ENCODE results near the gene TXNDC5. TPM values are rescaled to one million over a fixed set of nuclear protein-coding genes. Genes with fewer than 3 reads are reported as not detected.

The TXNDC5 gene
- total and polyA plus RNA-seq, 2 experiments from 2014 or later, result 42.9 to 210 TPM

DNA sequence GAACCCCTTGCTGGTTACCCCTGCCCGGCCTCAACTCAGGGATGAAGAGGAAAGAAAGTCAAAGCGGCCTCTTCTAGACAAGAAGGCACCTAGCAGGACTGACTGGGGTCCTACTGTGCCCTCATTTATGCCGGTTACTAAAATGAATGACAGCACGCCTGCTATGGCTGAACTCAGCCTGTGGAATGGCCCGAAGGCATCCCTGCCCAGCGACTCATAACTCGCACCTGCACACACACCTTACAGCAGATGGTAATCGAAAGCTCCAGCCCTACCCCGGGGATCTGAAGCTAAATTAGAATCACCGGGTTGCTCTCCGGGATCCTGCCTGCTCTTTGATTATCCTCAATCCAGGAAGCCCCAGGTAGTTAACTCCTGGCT lies 747 bp upstream of the TXNDC5 start:
- Mint-ChIP-seq H3K27ac (no peak overlapping the region), H3K4me3 (no peak overlapping the region), H3K27me3 (ENCODE audit: insufficient read depth, low read depth, poor library complexity) (no peaks in the 10 kb centered on the region), H3K36me3 (ENCODE audit: low read depth) (0 out of 3 replicates have a peak, but pooled peaks cover 3% of the 10 kb centered on the region), H3K4me1 (peaks cover 8% of the 10 kb centered on the region), H3K9me3 (no peaks in the 10 kb centered on the region)
- peaks cover 19% of the 10 kb centered on the region for H4K20me1 ChIP-seq (replicated peaks; ENCODE audit: insufficient read depth)
- ATAC-seq (peak; percentile 2; the same call in 1 of the 3 replicates), DNase-seq (ENCODE audit: low spot score) (peak; percentile 25)
- H3K4me2 ChIP-seq, result peak overlapping the region; percentile 91
- H3K27me3 ChIP-seq (ENCODE audit: insufficient read depth), result peaks cover 9% of the 10 kb centered on the region; the same call in 1 of the 2 replicates
- peaks cover 34% of the 10 kb centered on the region for H3K79me2 ChIP-seq (replicated peaks; ENCODE audit: insufficient read depth)
- H3K9me2 ChIP-seq (ENCODE audit: insufficient read depth), result no peaks in the 10 kb centered on the region
- H3K36me3 ChIP-seq (ENCODE audit: insufficient read depth), result no peaks in the 10 kb centered on the region
- peaks cover 14% of the 10 kb centered on the region; the same call in 1 of the 2 replicates for H3K4me1 ChIP-seq (ENCODE audit: insufficient read depth)
- H2AFZ ChIP-seq, result peak overlapping the region; percentile 99
- TF ChIP-seq JUNB (IDR thresholded peaks at IDR 0.05; ENCODE audit: unreplicated experiment) (no peak), EZH2 (IDR thresholded peaks at IDR 0.05; ENCODE audit: low read depth, unreplicated experiment) (no peak), NANOG (IDR thresholded peaks at IDR 0.05; ENCODE audit: borderline replicate concordance) (no peak), POLR2AphosphoS5 (IDR thresholded peaks at IDR 0.05; ENCODE audit: low read depth) (no peak), ZNF114 (CRISPR knock-in tag; IDR thresholded peaks at IDR 0.05) (no peak), ZNF331 (CRISPR knock-in tag; IDR thresholded peaks at IDR 0.05; ENCODE audit: low read depth) (no peak), EZH2phosphoT487 (IDR thresholded peaks at IDR 0.05; ENCODE audit: unreplicated experiment) (no peak), CREB1 (CRISPR knock-in tag; IDR thresholded peaks at IDR 0.05; ENCODE audit: low read depth) (no peak), STAT1 (IDR thresholded peaks at IDR 0.05; ENCODE audit: unreplicated experiment) (no peak)
- TF ChIP-seq, protein P1, sequence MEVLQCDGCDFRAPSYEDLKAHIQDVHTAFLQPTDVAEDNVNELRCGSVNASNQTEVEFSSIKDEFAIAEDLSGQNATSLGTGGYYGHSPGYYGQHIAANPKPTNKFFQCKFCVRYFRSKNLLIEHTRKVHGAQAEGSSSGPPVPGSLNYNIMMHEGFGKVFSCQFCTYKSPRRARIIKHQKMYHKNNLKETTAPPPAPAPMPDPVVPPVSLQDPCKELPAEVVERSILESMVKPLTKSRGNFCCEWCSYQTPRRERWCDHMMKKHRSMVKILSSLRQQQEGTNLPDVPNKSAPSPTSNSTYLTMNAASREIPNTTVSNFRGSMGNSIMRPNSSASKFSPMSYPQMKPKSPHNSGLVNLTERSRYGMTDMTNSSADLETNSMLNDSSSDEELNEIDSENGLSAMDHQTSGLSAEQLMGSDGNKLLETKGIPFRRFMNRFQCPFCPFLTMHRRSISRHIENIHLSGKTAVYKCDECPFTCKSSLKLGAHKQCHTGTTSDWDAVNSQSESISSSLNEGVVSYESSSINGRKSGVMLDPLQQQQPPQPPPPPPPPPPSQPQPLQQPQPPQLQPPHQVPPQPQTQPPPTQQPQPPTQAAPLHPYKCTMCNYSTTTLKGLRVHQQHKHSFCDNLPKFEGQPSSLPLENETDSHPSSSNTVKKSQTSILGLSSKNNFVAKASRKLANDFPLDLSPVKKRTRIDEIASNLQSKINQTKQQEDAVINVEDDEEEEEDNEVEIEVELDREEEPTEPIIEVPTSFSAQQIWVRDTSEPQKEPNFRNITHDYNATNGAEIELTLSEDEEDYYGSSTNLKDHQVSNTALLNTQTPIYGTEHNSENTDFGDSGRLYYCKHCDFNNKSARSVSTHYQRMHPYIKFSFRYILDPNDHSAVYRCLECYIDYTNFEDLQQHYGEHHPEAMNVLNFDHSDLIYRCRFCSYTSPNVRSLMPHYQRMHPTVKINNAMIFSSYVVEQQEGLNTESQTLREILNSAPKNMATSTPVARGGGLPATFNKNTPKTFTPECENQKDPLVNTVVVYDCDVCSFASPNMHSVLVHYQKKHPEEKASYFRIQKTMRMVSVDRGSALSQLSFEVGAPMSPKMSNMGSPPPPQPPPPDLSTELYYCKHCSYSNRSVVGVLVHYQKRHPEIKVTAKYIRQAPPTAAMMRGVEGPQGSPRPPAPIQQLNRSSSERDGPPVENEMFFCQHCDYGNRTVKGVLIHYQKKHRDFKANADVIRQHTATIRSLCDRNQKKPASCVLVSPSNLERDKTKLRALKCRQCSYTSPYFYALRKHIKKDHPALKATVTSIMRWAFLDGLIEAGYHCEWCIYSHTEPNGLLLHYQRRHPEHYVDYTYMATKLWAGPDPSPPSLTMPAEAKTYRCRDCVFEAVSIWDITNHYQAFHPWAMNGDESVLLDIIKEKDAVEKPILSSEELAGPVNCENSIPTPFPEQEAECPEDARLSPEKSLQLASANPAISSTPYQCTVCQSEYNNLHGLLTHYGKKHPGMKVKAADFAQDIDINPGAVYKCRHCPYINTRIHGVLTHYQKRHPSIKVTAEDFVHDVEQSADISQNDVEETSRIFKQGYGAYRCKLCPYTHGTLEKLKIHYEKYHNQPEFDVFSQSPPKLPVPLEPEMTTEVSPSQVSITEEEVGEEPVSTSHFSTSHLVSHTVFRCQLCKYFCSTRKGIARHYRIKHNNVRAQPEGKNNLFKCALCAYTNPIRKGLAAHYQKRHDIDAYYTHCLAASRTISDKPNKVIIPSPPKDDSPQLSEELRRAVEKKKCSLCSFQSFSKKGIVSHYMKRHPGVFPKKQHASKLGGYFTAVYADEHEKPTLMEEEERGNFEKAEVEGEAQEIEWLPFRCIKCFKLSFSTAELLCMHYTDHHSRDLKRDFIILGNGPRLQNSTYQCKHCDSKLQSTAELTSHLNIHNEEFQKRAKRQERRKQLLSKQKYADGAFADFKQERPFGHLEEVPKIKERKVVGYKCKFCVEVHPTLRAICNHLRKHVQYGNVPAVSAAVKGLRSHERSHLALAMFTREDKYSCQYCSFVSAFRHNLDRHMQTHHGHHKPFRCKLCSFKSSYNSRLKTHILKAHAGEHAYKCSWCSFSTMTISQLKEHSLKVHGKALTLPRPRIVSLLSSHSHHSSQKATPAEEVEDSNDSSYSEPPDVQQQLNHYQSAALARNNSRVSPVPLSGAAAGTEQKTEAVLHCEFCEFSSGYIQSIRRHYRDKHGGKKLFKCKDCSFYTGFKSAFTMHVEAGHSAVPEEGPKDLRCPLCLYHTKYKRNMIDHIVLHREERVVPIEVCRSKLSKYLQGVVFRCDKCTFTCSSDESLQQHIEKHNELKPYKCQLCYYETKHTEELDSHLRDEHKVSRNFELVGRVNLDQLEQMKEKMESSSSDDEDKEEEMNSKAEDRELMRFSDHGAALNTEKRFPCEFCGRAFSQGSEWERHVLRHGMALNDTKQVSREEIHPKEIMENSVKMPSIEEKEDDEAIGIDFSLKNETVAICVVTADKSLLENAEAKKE (CRISPR knock-in tag; IDR thresholded peaks at IDR 0.05), result no peak
- TF ChIP-seq, protein P2, sequence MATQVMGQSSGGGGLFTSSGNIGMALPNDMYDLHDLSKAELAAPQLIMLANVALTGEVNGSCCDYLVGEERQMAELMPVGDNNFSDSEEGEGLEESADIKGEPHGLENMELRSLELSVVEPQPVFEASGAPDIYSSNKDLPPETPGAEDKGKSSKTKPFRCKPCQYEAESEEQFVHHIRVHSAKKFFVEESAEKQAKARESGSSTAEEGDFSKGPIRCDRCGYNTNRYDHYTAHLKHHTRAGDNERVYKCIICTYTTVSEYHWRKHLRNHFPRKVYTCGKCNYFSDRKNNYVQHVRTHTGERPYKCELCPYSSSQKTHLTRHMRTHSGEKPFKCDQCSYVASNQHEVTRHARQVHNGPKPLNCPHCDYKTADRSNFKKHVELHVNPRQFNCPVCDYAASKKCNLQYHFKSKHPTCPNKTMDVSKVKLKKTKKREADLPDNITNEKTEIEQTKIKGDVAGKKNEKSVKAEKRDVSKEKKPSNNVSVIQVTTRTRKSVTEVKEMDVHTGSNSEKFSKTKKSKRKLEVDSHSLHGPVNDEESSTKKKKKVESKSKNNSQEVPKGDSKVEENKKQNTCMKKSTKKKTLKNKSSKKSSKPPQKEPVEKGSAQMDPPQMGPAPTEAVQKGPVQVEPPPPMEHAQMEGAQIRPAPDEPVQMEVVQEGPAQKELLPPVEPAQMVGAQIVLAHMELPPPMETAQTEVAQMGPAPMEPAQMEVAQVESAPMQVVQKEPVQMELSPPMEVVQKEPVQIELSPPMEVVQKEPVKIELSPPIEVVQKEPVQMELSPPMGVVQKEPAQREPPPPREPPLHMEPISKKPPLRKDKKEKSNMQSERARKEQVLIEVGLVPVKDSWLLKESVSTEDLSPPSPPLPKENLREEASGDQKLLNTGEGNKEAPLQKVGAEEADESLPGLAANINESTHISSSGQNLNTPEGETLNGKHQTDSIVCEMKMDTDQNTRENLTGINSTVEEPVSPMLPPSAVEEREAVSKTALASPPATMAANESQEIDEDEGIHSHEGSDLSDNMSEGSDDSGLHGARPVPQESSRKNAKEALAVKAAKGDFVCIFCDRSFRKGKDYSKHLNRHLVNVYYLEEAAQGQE (IDR thresholded peaks at IDR 0.05; ENCODE audit: unreplicated experiment), result no peak
- TF ChIP-seq, protein P3, sequence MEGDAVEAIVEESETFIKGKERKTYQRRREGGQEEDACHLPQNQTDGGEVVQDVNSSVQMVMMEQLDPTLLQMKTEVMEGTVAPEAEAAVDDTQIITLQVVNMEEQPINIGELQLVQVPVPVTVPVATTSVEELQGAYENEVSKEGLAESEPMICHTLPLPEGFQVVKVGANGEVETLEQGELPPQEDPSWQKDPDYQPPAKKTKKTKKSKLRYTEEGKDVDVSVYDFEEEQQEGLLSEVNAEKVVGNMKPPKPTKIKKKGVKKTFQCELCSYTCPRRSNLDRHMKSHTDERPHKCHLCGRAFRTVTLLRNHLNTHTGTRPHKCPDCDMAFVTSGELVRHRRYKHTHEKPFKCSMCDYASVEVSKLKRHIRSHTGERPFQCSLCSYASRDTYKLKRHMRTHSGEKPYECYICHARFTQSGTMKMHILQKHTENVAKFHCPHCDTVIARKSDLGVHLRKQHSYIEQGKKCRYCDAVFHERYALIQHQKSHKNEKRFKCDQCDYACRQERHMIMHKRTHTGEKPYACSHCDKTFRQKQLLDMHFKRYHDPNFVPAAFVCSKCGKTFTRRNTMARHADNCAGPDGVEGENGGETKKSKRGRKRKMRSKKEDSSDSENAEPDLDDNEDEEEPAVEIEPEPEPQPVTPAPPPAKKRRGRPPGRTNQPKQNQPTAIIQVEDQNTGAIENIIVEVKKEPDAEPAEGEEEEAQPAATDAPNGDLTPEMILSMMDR (conservative IDR thresholded peaks at IDR 0.05; ENCODE audit: low read depth in 2 of 2), result no peak
- TF ChIP-seq, protein P4, sequence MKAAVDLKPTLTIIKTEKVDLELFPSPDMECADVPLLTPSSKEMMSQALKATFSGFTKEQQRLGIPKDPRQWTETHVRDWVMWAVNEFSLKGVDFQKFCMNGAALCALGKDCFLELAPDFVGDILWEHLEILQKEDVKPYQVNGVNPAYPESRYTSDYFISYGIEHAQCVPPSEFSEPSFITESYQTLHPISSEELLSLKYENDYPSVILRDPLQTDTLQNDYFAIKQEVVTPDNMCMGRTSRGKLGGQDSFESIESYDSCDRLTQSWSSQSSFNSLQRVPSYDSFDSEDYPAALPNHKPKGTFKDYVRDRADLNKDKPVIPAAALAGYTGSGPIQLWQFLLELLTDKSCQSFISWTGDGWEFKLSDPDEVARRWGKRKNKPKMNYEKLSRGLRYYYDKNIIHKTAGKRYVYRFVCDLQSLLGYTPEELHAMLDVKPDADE (IDR thresholded peaks at IDR 0.05), result no peak
- H3K4me3 ChIP-seq, result peak overlapping the region; percentile 80
- H3F3A ChIP-seq (replicated peaks; ENCODE audit: low read depth), result peaks cover 10% of the 10 kb centered on the region; the same call in 1 of the 2 replicates
- H3K27ac ChIP-seq (ENCODE audit: low read depth), result no peak overlapping the region

Measured in GM23338 (cell line).